ENCODE data around the gene ZMIZ1.

Gene ZMIZ1

GRCh38 chr10:79186486-79187120, 117.8 kb downstream of the ZMIZ1 start:
- no peak for DNase-seq (ENCODE audit: low read depth)

GRCh38 chr10:79187121-79187940, 118.6 kb downstream of the ZMIZ1 start:
- DNase-seq (ENCODE audit: low read depth) = no peak

GRCh38 chr10:79188154-79188965, 119.6 kb downstream of the ZMIZ1 start:
- no peak for DNase-seq (ENCODE audit: low read depth)

- DNase-seq (ENCODE audit: low read depth) = no peak
Measured at GRCh38 chr10:79189181-79189580, 120.4 kb downstream of the ZMIZ1 start.

GRCh38 chr10:79189853-79190435, 121.2 kb downstream of the ZMIZ1 start:
- no peak for DNase-seq (ENCODE audit: low read depth)

GRCh38 chr10:79190740-79191261, 122.0 kb downstream of the ZMIZ1 start:
- no peak for DNase-seq (ENCODE audit: low read depth)

- DNase-seq (ENCODE audit: low read depth) = no peak
Measured at GRCh38 chr10:79191951-79192676, 123.3 kb downstream of the ZMIZ1 start.

GRCh38 chr10:79192677-79193003, 123.9 kb downstream of the ZMIZ1 start:
- DNase-seq (ENCODE audit: low read depth) = no peak

GRCh38 chr10:79193694-79194382, 125.1 kb downstream of the ZMIZ1 start:
- no peak for DNase-seq (ENCODE audit: low read depth)

GRCh38 chr10:79195091-79195923, 126.5 kb downstream of the ZMIZ1 start:
- peak; percentile 59 for DNase-seq (ENCODE audit: low read depth)

- DNase-seq (ENCODE audit: low read depth) = peak; percentile 56
Measured at GRCh38 chr10:79196470-79197461, 128.0 kb downstream of the ZMIZ1 start.

GRCh38 chr10:79197558-79197957, 128.8 kb downstream of the ZMIZ1 start:
- no peak for DNase-seq (ENCODE audit: low read depth)

- DNase-seq (ENCODE audit: low read depth) = no peak
Measured at GRCh38 chr10:79200346-79200745, 131.6 kb downstream of the ZMIZ1 start.

GRCh38 chr10:79201706-79202105, 132.9 kb downstream of the ZMIZ1 start:
- DNase-seq (ENCODE audit: low read depth) = no peak

GRCh38 chr10:79202188-79203013, 133.6 kb downstream of the ZMIZ1 start:
- DNase-seq (ENCODE audit: low read depth) = no peak

- no peak for DNase-seq (ENCODE audit: low read depth)
Measured at GRCh38 chr10:79203014-79203644, 134.4 kb downstream of the ZMIZ1 start.

GRCh38 chr10:79203833-79204232, 135.1 kb downstream of the ZMIZ1 start:
- no peak for DNase-seq (ENCODE audit: low read depth)
